ENCODE results near the gene WIZ.

GRCh38 chr19:15443325-15443724, 6.4 kb downstream of the WIZ start:
- TF ChIP-seq CTCF (IDR thresholded peaks at IDR 0.05; ENCODE audit: control extremely low read depth in 1 of 3, insufficient read depth in 1 of 3, low read depth in 1 of 3, low read length in 3 of 3) (no peak), EZH2 (IDR thresholded peaks at IDR 0.05; ENCODE audit: low read depth, low read length, severe bottlenecking) (no peak), CEBPB (IDR thresholded peaks at IDR 0.05; ENCODE audit: low read depth, low read length) (no peak)

Measured in H1 (cell line).